PFSK-1 (cell line): Measurements from ENCODE around the gene MRPL4.

Experiments used
- POLR2AphosphoS5 ChIP-seq: IDR thresholded peaks from 2 replicates; pipeline ENCODE4 v1.6.1; 2012; ENCODE audit warnings: low read depth, mild to moderate bottlenecking, control low read depth, low read length, moderate library complexity
- REST ChIP-seq, 2 experiments: IDR thresholded peaks; 2 replicates each; pipeline versions ENCODE4 v1.6.1 to v1.8.0; 2011 to 2012; ENCODE audit warnings: low read depth in 2 of 2, low read length in 2 of 2, control low read depth in 1 of 2, inconsistent platforms in 1 of 2, mild to moderate bottlenecking in 1 of 2, moderate library complexity in 1 of 2; ENCODE audit not compliant: insufficient read depth in 1 of 2
- TAF1 ChIP-seq: IDR thresholded peaks from 2 replicates; pipeline ENCODE4 v1.6.1; 2012; ENCODE audit warnings: low read length, control low read depth, borderline replicate concordance; ENCODE audit not compliant: insufficient read depth

- TF ChIP-seq REST (IDR thresholded peaks at IDR 0.05; ENCODE audit: insufficient read depth in 1 of 2, low read depth in 2 of 2, low read length in 2 of 2), result no peak
- TF ChIP-seq POLR2AphosphoS5, result no peak
- no peak for TF ChIP-seq TAF1
Measured at GRCh38 chr19:10306327-10306726, 54.3 kb downstream of the MRPL4 start.
